Left ventricle myocardium inferior (tissue), 1 donor: ENCODE results near the gene MESP2. TPM values are rescaled to one million over a fixed set of nuclear protein-coding genes. Genes with fewer than 3 reads are reported as not detected.

Experiments
- DNase-seq: peaks from one replicate; pipeline ENCODE4 v3.0.0-alpha.2; 2020
- H3K27ac ChIP-seq: fragments of 200-600 bp; replicated peaks from 2 replicates; pipeline ENCODE4 v1.8.0; 2021
- H3K27me3 ChIP-seq: fragments of 200-600 bp; 2 replicates; pipeline ENCODE4 v1.8.0; 2021; ENCODE audit warnings: low read depth
- H3K36me3 ChIP-seq: fragments of 200-600 bp; 2 replicates; pipeline ENCODE4 v1.8.0; 2021
- H3K4me1 ChIP-seq: fragments of 200-600 bp; 2 replicates; pipeline ENCODE4 v1.8.0; 2021
- H3K4me3 ChIP-seq: fragments of 200-600 bp; 2 replicates; pipeline ENCODE4 v1.8.0; 2021; ENCODE audit warnings: mild to moderate bottlenecking, moderate library complexity
- H3K9me3 ChIP-seq: fragments of 200-600 bp; replicated peaks from 2 replicates; pipeline ENCODE4 v1.8.0; 2021
- CTCF ChIP-seq: fragments of 200-600 bp; IDR thresholded peaks from 2 replicates; pipeline ENCODE4 v1.8.0; 2021; ENCODE audit warnings: antibody characterized with exemption, mild to moderate bottlenecking, borderline replicate concordance
- intact Hi-C: fragments of 100-400 bp; cut with micrococcal nuclease; formaldehyde crosslinking; loops from one replicate; pipeline ENCODE4 v1.11.0; 2022
- total RNA-seq: library from RNA; stranded (reverse); fragmentation: NEBNext Ultra II Directional; extraction: Animal tissue kit (Norgen Biotek cat#: 25700); gene quantifications from one replicate; pipeline ENCODE4 v1.2.1, GENCODE V29; 2021
- donor health status: DM: no; HTN: yes; CAD: no; lungs with severe emphysema.

Gene MESP2
- total RNA-seq, 1 donor from 2014 or later, result 0.27 TPM

GRCh38 chr15:89747708-89748682 lies 28.1 kb upstream of the MESP2 start:
- H3K4me3 ChIP-seq, result no peak overlapping the region
- H3K27me3 ChIP-seq, result peaks cover 54% of the 10 kb centered on the region
- intact Hi-C loops, result no loop called here
- no peak for TF ChIP-seq CTCF
- no peak for DNase-seq
- no peaks in the 10 kb centered on the region for H3K36me3 ChIP-seq
- no peak overlapping the region for H3K27ac ChIP-seq
- H3K9me3 ChIP-seq, result no peaks in the 10 kb centered on the region
- H3K4me1 ChIP-seq, result peaks cover 18% of the 10 kb centered on the region

GRCh38 chr15:89749054-89749453 lies 27.1 kb upstream of the MESP2 start:
- H3K27ac ChIP-seq, result no peak overlapping the region
- no peak for DNase-seq
- H3K4me1 ChIP-seq, result peaks cover 18% of the 10 kb centered on the region
- TF ChIP-seq CTCF, result no peak
- no peaks in the 10 kb centered on the region for H3K36me3 ChIP-seq
- H3K27me3 ChIP-seq, result peaks cover 54% of the 10 kb centered on the region
- intact Hi-C loops, result no loop called here
- no peak overlapping the region for H3K4me3 ChIP-seq
- H3K9me3 ChIP-seq, result no peaks in the 10 kb centered on the region

- H3K27me3 ChIP-seq, result peaks cover 53% of the 10 kb centered on the region
- DNase-seq, result no peak
- intact Hi-C loops, result no loop called here
- peaks cover 18% of the 10 kb centered on the region for H3K4me1 ChIP-seq
- TF ChIP-seq CTCF, result no peak
- no peaks in the 10 kb centered on the region for H3K9me3 ChIP-seq
- no peak overlapping the region for H3K27ac ChIP-seq
- no peaks in the 10 kb centered on the region for H3K36me3 ChIP-seq
- H3K4me3 ChIP-seq, result peak overlapping the region; percentile 79
Measured at GRCh38 chr15:89749526-89749925, 26.6 kb upstream of the MESP2 start.

- peak overlapping the region; percentile 79 for H3K4me3 ChIP-seq
- H3K27me3 ChIP-seq, result peaks cover 47% of the 10 kb centered on the region
- no peak for TF ChIP-seq CTCF
- H3K27ac ChIP-seq, result peak overlapping the region; percentile 56
- H3K36me3 ChIP-seq, result no peaks in the 10 kb centered on the region
- no peaks in the 10 kb centered on the region for H3K9me3 ChIP-seq
- intact Hi-C loops, result no loop called here
- H3K4me1 ChIP-seq, result peaks cover 18% of the 10 kb centered on the region
- DNase-seq, result no peak
Measured at GRCh38 chr15:89749951-89750559, 26.1 kb upstream of the MESP2 start.

GRCh38 chr15:89750560-89751542 lies 25.3 kb upstream of the MESP2 start, which contains the start of gene MESP1:
Gene MESP1 (minus strand): TSS chr15:89751249. CDS start chr15:89751231, 18 bp downstream.
- H3K27me3 ChIP-seq, result peaks cover 39% of the 10 kb centered on the region
- H3K4me3 ChIP-seq, result peak within 1 kb of the TSS; percentile 79
- peak within 1 kb of the TSS; percentile 56 for H3K27ac ChIP-seq
- no peaks in the 10 kb centered on the region for H3K36me3 ChIP-seq
- H3K9me3 ChIP-seq, result no peaks in the 10 kb centered on the region
- intact Hi-C loops, result no loop called here
- DNase-seq, result peak; percentile 91
- TF ChIP-seq CTCF, result peak; percentile 84
- H3K4me1 ChIP-seq, result peaks cover 18% of the 10 kb centered on the region
